HTERT RPE-1 (cell line): Measurements from ENCODE around the gene PRDM15.

Experiments
- in situ Hi-C: fragments of 300-500 bp; cut with MboI; formaldehyde crosslinking; loops from 4 replicates; pipeline ENCODE4 v1.14.3; 2020; ENCODE audit warnings: low sequenced_read_pairs

PRDM15 gene

GRCh38 chr21:41827951-41828883, 50.9 kb downstream of the PRDM15 start:
- in situ Hi-C loops = no loop called here

DNA sequence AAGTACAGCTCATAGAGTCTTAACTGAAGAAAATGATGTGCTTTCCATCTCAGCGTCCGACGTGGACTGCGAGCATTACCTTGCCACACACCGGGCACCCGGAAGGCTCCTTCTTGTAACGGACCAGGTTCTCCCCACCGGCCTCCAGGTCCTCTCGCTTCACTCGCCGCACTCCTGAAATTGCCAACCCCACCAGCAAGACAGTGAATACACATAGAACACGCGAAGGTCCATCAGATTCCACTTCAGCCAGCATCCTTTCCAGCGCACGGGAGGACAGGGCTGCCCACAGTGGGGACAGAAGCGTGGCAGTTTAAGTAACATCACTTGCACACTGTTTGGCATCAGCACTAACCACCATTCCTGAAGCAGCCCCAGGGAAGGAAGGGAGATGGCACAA, 53.3 kb downstream of the PRDM15 start:
- in situ Hi-C loops = no loop called here

DNA sequence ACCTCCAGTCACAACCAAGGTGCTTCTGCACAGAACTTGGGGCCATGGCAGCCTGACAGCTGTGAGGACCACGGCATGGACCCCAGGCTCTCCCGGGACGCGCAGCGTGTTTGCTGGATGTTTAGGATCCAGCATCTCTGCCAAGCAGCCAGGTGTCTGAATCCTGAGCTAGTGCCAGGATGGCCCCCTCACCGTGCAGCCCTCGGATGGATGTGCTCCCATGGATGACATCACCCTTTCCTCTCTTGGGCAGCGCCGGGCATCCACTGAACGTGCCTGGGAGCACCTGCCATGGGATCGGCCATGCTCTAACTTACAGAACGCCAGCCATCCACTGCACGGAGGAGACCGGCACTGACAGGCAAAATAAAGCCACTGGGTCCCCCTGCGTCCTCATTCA, 53.9 kb downstream of the PRDM15 start:
- in situ Hi-C loops = no loop called here

DNA sequence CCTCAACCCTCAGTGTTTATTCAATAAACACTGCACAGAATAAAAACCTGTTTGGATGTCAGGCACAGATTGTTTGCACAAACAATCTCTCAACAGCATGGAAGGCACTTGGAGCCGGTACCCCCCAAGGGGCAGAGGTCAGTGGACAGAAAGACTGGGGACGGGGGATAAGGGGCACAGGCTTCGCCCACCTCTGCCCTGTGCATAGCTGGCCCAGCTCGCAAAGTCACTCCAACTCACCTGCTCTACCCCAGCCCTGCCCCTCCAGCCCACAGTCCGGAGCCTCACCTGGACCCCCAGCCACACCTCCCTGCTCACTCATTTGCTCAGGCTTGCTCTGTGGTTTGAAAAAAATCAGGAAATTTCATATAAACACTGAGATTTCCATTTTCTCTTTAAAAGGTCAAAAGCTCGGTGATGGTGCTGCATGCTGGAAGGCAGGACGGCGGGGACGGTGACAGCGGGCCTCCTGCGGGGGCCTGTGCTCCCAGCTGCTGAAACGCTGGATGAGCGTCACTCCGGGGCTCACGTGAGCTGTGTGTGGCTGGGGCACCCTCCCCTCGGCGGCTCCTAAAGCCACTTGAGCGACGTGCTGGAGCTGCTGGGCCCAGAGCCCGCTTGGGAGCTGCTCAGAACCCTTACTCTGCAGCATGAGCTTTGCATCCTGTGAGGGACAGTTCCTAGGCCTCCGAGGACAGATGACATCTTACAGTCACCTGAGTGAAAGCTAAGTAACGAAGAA, 54.5 kb downstream of the PRDM15 start:
- in situ Hi-C loops = no loop called here

DNA sequence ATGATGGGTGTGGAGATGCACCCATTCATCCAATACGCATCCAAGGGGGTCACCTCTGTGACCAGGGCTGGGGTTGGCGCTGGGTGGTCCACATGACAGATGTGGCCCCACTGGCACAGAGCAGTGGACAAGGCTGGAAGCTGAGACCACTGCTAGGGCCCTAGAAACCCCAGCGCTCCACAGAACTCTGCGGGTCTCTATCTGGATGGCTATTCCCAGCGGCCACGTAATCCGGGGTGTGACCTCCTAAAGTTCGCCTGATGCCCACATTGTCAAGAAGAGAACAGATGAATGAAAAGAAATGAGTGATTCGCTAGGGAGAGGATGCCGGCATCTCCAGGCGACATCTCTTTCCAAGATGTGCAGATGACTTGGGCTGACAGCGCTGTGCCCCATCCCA, 55.2 kb downstream of the PRDM15 start:
- in situ Hi-C loops = no loop called here

DNA sequence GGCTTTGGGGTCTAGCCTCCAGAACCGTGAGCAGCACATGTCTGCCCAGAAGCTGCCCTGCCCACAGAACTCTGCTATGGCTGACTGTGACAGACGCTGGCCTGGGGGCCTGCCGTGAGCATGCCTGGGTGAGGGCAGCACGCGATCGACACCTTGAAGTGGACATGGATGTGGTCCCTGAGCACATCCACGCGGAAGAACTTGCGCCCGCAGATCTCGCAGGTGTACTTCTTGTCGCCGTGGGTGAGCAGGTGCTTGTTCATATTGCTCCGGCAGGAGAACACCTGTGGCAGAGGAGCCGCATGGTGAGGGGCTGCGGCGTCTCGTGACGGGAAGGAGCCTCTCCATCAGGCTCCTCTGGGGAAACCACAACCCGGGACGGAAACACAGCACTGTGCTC, 56.0 kb downstream of the PRDM15 start:
- in situ Hi-C loops = no loop called here

DNA sequence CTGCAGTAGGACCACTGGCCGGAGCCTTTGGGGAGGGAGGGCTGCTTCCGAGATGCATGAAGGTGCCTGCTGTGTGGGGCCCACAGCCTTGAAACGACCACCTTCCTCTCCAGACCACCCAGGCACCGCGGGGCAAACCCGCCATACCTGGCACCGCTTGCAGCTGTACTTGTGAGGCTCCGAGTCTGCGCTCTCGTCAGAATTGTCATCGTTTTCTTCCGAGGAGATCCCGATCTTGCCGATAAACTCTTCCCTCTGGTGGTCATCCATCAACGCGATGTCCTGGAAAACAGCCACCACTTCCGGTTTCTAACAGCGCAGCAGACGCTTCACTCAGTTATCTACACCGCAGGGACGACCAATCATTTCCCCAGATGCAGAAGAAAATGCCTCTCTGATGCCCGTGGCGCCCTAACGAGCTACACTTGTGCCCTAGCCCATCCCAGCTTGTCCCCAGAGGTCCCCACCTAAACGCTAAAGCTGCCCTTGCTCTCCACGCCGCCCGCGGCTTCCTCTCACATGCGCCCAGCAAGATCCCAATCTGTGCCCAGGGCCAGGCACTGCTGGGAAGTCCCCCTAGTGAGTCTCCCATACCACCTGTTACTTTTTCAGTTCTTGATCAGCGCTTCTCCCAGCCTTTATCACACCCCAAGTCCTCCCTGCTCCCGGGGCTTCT, 57.2 kb downstream of the PRDM15 start:
- in situ Hi-C loops = no loop called here

- in situ Hi-C loops = no loop called here
Observed at GRCh38 chr21:41821081-41821755, 57.9 kb downstream of the PRDM15 start.

GRCh38 chr21:41820384-41821080, 58.6 kb downstream of the PRDM15 start:
- in situ Hi-C loops = no loop called here

GRCh38 chr21:41819856-41820281, 59.3 kb downstream of the PRDM15 start:
- in situ Hi-C loops = no loop called here

DNA sequence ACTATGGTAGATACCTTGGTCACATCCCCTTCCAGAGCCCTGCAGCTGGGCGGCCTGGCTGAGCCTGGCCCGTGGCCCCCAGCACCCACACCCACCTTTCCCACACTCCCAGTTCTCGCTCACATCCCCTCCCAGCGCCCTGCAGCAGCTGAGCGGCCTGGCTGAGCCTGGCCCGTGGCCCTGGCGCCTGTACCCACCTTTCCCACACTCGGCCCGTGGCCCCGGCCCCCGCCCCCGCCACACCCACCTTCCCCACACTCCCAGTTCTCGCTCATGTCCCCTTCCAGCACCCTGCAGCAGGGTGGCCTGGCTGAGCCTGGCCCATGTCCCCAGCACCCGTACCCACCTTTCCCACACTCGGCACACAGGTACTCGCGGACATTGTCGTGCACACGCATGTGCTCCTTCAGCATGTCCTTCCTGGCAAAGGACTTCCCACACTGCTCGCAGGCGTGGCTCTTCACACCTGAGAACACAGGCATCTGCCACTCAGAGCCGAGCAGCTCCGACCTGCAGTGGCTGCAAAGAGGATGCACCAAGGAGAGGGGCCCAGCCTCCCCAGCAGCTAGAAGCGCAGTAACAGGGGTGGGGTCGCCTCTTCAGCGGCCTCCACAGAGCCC, 59.8 kb downstream of the PRDM15 start:
- in situ Hi-C loops = no loop called here

DNA sequence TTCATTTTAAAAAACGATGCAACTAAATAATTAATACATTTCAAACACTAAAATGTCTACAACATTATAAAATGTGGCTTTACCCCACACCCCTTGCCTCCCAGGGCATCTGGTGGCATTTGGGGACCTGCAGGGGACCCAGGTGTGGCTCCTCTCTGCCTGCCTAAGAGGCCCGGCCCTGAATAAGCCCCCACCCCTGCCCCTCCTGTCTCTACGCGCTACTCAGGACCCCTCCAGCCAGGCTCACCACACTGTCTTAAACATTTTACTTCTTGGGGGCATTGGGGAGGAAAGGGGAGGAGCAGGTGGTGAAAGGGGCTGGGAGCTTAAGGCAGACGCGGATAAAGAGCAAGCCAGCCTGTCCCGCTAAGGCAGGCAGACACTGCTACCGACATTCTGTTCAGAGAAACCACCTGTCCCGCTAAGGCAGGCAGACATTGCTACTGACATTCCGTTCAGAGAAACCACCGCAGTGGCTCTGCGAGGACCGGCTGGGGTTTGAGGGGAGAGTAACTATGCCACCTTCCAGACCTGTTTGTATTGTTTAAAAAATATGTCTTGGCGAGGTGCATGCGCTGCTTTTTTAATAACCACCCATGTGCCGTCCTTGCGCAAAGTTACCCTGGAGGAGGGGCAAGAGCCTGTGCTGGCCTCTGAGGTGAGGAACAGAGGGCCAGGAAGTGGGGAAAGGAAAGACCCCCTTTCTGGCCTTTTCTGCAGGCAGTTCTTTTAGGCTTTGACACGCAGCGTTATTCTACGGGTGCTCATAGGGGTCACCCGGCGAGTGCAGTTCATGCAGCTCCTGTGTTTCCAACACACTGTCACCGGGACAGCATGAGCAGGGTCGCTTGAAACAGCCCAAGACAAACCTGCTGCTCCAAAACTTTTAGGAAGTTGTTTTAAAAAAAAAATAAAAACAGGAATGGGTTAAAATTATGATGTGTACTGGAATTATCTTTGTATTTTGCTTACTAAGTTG, 61.0 kb downstream of the PRDM15 start:
- in situ Hi-C loops = no loop called here

- in situ Hi-C loops = no loop called here
Observed at GRCh38 chr21:41817228-41817627, 61.9 kb downstream of the PRDM15 start.

DNA sequence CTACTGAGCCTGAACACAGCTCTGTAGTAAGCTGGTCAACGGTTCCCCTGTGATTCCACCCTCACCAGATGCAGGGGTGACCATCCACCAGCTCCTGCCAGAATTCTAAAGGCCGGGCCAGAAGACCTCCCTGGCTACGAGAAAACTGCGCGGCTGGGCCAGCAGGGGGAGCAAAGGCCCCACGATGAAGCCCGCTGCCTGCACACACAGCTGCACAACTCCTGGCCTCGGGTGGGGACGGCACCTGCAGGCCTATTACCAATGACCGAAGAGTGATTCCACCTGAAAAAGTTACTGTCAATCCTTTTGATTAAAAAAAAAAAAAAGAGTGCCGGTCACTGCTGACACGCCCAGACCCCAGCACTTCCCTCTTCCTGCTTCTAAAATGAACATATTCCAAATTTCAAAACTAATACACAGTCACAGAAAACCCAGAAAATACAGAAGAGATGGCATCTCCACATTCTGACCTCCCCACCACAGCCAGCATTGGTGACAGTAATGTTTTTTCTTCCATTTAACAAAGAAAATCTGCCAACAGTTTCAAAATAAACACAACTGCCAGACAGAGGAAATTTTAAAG, 62.5 kb downstream of the PRDM15 start:
- in situ Hi-C loops = no loop called here

DNA sequence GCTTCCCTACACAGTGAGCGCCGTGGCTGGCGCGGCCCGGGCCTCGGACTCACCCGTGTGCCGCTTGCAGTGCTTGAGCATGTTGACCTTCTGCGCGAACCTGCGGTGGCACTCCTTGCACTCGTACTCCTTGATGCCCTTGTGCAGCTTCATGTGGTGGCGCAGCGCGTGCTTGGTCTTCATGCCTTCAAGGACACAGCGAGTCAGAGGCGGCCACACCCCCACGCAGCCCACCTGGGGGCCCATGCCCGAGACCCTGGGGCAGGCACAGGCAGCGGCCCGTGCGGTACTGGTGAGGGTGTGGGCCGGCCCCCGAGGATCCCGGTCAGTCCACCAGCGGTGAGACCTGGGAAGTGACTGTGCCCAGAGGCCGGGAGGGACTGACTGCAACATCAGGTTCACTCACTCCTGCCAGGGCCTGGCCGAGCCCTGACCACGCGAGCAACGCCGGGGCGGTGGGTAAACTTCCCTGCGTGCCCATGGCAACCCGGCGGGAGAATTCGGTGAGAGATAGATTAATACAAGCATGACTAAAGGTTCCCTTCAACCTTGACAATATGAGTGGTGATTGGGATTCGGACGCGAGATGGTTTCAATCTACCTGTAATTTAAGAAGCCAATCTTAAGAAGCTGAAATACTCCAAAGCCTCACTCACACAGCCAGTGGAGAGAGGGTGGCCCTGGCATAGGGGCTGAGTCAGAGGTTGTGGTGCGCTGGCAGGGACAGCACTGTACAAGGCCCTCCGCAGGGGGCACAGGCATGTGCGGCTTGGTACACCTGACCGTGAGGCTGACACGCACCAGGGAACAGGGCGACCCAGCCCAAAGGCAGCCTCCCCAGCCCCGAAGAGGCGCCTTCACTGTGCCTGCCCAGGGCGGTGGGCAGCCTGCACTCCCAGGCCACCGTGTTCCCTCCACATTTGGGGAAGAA, 63.2 kb downstream of the PRDM15 start:
- in situ Hi-C loops = no loop called here

GRCh38 chr21:41813226-41813625, 65.9 kb downstream of the PRDM15 start:
- in situ Hi-C loops = no loop called here

- in situ Hi-C loops = no loop called here
Observed at GRCh38 chr21:41812679-41813078, 66.5 kb downstream of the PRDM15 start.
